ENCODE measurements around the gene STIM1.

STIM1 gene

DNA sequence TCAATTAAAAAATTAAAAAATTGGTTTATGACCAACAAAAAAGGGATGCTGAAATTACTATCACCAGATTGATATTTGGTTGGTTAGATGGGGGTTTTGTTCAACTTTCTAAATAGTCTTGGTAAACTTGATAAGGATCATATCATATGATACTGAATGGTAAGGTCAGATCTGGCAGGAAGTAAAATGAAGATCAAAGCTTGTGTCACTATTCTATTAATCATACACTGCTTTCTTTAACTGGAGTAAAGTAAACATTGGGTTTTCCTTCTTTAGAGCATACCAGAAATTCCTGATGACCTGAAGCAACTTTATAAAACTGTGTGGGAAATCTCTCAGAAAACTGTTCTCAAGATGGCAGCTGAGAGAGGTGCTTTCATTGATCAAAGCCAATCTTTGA lies 279.3 kb downstream of the STIM1 start:
- no peak for DNase-seq

DNA sequence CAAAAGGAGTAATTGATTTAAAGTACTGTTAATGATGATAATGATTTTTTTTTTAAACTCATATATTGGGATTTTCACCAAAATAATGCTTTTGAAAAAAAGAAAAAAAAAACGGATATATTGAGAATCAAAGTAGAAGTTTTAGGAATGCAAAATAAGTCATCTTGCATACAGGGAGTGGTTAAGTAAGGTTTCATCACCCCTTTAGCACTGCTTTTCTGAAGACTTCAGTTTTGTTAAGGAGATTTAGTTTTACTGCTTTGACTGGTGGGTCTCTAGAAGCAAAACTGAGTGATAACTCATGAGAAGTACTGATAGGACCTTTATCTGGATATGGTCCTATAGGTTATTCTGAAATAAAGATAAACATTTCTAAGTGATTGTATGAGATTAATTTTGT lies 283.0 kb downstream of the STIM1 start:
- no peak for DNase-seq

DNA sequence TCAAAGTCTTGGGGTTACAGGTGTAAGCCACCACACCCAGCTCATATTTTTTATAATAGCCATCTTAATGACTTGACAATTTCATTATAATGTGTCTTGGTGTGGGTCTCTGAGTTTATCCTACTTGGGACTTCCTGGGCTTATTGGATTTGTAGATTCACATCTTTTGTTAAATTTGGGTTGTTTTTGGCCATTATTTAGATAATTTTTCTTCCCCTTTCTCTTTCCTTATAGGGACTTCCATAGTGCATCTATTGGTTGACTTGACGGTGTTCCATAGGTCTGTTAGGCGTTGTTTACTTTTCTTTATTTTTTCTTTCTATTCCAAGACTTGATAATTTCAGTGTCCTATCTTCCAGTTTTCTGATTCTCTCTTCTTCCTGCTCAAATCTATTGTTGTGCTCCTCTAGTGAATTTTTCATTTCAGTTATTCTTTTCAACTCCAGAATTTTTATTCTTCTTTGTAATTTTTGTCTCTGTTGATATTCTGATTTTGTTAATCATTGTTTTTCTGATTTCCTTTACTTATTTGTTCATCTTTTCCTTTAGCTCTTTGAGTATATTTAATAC lies 284.7 kb downstream of the STIM1 start:
- no peak for DNase-seq

Data from inflammatory macrophage treated with lipopolysaccharide for 4 hours (primary cell).